ENCODE results near the gene C4orf50. TPM values are rescaled to one million over a fixed set of nuclear protein-coding genes. Genes with fewer than 3 reads are reported as not detected.

C4orf50 gene
- total and polyA plus RNA-seq, 2 of the 13 experiments (the other 11 are each of a cell fraction or from before 2014, with no cell fraction given): not detected

DNA sequence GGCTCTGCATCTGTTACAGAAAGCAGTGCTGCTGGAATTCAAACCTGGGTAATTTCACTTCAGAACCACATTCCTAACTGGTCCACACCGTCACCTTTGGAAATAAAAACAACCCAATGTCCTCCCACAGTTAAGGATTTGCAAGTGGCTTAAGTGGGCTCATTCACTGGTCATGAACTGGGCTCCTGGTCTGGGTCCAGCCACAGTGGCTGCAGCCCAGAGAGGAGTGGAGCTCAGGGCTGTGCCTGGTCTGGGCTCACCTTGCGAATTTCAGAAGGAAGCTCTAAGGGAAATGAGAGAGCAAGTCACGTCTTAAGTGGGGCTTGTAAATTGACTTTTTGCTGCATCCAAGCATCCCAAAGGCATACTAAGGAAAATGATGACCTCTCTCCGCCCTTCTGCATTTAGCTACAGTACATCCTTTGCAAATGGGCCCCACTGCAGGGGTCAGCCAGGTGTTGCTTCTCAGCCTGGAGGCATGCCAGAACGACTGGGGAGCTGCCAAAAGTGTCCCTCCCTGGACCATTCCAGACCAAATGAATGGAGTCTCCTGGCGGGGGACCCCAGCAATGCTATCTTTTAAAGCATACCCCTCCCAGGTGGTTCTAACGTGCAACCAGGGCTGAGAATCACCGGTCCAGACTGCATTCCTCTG is 99.8 kb downstream of the C4orf50 start:
- H2AFZ ChIP-seq (ENCODE audit: low read length): no peak overlapping the region
- no peak overlapping the region for H3K4me3 ChIP-seq (replicated peaks in 1 of 3; ENCODE audit: insufficient read depth in 1 of 3, low read depth in 2 of 3, low read length in 3 of 3)
- ATAC-seq: no peak
- no peak overlapping the region for H3K9ac ChIP-seq (ENCODE audit: insufficient read depth, low read depth, low read length)
- H3K27ac ChIP-seq (ENCODE audit: extremely low read length, insufficient read depth, low read length): no peak overlapping the region
- no TSS peak for BruUV-seq (replicated peaks)
- H3K79me2 ChIP-seq (ENCODE audit: insufficient read depth, low read length): no peaks in the 10 kb centered on the region
- H3K27me3 ChIP-seq (ENCODE audit: control insufficient read depth in 1 of 2, insufficient read depth in 2 of 2, low read length in 2 of 2): peaks cover 2 to 13% of the 10 kb centered on the region in 2 experiments; a peak in 3 of 5 replicates
- DNase-seq (ENCODE audit: low spot score): no peak
- H3K9me3 ChIP-seq (ENCODE audit: low read length): no peaks in the 10 kb centered on the region
- ChIA-PET CTCF (ENCODE audit: low intra/inter-chr PET ratio, low total read pairs) (no interaction called here), POLR2A (no interaction called here)
- no peak for TF ChIP-seq FLYWCH1 (CRISPR knock-in tag; IDR thresholded peaks at IDR 0.05)
- TF ChIP-seq ZNF652 (CRISPR knock-in tag; IDR thresholded peaks at IDR 0.05; ENCODE audit: borderline replicate concordance, low read depth): no peak
- TF ChIP-seq CAMTA2 (CRISPR knock-in tag; IDR thresholded peaks at IDR 0.05; ENCODE audit: borderline replicate concordance): no peak
- no peak for TF ChIP-seq MLLT10 (CRISPR knock-in tag; IDR thresholded peaks at IDR 0.05)
- TF ChIP-seq KLF11 (CRISPR knock-in tag; IDR thresholded peaks at IDR 0.05): no peak
- TF ChIP-seq PCBP2 (optimal IDR thresholded peaks at IDR 0.05; ENCODE audit: low read depth, low read length, poor library complexity, severe bottlenecking): no peak
- TF ChIP-seq ZNF577 (CRISPR knock-in tag; IDR thresholded peaks at IDR 0.05; ENCODE audit: borderline replicate concordance, low read depth): no peak
- no peak for TF ChIP-seq MTA1 (CRISPR knock-in tag; IDR thresholded peaks at IDR 0.05; ENCODE audit: borderline replicate concordance)
- no peak for TF ChIP-seq RBM39 (IDR thresholded peaks at IDR 0.05; ENCODE audit: low read depth, low read length, poor library complexity, severe bottlenecking)
- no peak for TF ChIP-seq SAFB2 (CRISPR knock-in tag; IDR thresholded peaks at IDR 0.05; ENCODE audit: borderline replicate concordance, low read depth)
- TF ChIP-seq, protein P1, sequence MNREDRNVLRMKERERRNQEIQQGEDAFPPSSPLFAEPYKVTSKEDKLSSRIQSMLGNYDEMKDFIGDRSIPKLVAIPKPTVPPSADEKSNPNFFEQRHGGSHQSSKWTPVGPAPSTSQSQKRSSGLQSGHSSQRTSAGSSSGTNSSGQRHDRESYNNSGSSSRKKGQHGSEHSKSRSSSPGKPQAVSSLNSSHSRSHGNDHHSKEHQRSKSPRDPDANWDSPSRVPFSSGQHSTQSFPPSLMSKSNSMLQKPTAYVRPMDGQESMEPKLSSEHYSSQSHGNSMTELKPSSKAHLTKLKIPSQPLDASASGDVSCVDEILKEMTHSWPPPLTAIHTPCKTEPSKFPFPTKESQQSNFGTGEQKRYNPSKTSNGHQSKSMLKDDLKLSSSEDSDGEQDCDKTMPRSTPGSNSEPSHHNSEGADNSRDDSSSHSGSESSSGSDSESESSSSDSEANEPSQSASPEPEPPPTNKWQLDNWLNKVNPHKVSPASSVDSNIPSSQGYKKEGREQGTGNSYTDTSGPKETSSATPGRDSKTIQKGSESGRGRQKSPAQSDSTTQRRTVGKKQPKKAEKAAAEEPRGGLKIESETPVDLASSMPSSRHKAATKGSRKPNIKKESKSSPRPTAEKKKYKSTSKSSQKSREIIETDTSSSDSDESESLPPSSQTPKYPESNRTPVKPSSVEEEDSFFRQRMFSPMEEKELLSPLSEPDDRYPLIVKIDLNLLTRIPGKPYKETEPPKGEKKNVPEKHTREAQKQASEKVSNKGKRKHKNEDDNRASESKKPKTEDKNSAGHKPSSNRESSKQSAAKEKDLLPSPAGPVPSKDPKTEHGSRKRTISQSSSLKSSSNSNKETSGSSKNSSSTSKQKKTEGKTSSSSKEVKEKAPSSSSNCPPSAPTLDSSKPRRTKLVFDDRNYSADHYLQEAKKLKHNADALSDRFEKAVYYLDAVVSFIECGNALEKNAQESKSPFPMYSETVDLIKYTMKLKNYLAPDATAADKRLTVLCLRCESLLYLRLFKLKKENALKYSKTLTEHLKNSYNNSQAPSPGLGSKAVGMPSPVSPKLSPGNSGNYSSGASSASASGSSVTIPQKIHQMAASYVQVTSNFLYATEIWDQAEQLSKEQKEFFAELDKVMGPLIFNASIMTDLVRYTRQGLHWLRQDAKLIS (CRISPR knock-in tag; IDR thresholded peaks at IDR 0.05): no peak
- TF ChIP-seq FOSL1 (CRISPR knock-in tag; IDR thresholded peaks at IDR 0.05; ENCODE audit: borderline replicate concordance): no peak
- no peak for TF ChIP-seq HMG20A (CRISPR knock-in tag; IDR thresholded peaks at IDR 0.05; ENCODE audit: borderline replicate concordance)
- TF ChIP-seq HIVEP1 (CRISPR knock-in tag; IDR thresholded peaks at IDR 0.05): no peak
- 28% methylated on average over 3 of the region's 8 CpGs for WGBS (ENCODE audit: low lambda C conversion rate)
- no peak overlapping the region for H3K4me2 ChIP-seq (ENCODE audit: low read depth, low read length)
- no peaks in the 10 kb centered on the region for H3K4me1 ChIP-seq (ENCODE audit: insufficient read depth, low read length)
- no peak for FAIRE-seq
- no peaks in the 10 kb centered on the region for H3K36me3 ChIP-seq (replicated peaks in 1 of 2; ENCODE audit: control insufficient read depth in 1 of 2, insufficient read depth in 2 of 2, low read length in 2 of 2)
- H4K20me1 ChIP-seq (ENCODE audit: insufficient read depth, low read length): no peaks in the 10 kb centered on the region
- in situ Hi-C loops (cut with HindIII; ENCODE audit: extremely low pct_ligation_motif_present, low pct_unique_long_range_greater_than_20kb): no loop called here
- intact Hi-C loops (cut with micrococcal nuclease; ENCODE audit: unreplicated experiment): no loop called here

Measured in HepG2 (cell line).